IPS-11a (cell line): ENCODE data around the gene DGCR2.
"Not testable (repeated sequence)": the region's sequence is repeated elsewhere in the genome, so short reads cannot be mapped to it uniquely, and the experiment has no call there.

Experiments
- H3K4me3 ChIP-seq: one replicate; pipeline ENCODE4 v1.5.1; 2013; ENCODE audit warnings: low read depth, low read length, control low read depth

The DGCR2 gene

DNA sequence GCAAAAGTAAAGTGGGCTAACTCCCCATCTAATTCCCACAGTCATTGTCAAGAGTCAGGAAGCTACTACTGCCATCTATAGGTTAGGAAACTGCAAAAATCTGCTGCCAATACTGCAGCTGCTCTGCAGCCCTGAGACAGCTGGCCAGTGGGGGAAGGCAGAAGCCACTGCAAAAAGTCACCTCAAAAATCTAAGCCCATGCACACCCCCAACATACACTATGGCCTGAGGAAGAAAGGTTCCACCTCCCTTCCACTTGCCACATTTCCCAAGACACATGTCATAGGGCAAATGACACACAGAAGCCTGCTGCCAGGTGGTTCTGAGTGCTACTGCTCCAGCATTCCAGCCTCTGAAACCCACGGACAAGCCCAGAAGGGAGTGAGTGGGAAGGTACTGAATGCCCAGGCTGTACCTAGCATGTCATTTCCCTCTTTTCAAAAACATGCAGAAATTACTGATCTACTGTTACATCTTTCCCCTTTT, 36.9 kb downstream of the DGCR2 start:
- H3K4me3 ChIP-seq = no peak overlapping the region

DNA sequence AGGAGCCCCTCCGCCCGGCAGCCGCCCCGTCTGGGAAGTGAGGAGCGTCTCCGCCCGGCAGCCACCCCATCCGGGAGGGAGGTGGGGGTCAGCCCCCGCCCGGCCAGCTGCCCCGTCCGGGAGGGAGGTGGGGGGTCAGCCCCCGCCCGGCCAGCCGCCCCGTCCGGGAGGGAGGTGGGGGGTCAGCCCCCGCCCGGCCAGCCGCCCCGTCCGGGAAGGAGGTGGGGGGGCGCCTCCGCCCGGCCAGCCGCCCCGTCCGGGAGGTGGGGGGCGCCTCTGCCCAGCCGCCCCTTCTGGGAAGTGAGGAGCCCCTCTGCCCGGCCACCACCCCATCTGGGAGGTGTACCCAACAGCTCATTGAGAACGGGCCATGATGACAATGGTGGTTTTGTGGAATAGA, 37.6 kb downstream of the DGCR2 start:
- not testable (repeated sequence) for H3K4me3 ChIP-seq

DNA sequence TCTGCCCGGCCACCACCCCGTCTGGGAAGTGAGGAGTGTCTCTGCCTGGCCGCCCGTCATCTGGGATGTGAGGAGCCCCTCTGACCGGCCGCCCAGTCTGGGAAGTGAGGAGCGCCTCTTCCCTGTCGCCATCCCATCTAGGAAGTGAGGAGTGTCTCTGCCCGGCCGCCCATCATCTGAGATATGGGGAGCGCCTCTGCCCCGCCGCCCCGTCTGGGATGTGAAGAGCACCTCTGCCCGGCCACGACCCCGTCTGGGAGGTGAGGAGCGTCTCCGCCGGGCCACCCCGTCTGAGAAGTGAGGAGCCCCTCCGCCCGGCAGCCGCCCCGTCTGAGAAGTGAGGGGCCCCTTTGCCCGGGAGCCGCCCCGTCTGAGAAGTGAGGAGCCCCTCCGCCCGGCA, 38.1 kb downstream of the DGCR2 start:
- not testable (repeated sequence) for H3K4me3 ChIP-seq

DNA sequence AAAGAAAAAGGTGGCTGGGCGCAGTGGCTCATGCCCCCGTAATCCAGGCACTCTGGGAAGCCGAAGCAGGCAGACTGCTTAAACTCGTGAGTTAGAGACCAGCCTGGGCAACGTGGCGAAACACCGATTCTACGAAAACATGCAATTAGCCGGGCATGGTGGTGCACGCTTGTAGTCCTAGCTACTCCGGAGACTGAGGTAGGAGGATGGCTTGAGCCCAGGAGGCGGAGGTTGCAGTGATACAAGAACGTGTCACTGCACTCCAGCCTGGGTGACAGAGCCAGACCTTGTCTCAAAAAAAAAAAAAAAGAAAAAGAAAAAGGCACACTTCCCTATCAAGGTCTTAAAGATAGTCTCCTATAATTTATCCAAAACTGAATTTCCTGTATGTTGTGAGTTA, 39.4 kb downstream of the DGCR2 start:
- no peak overlapping the region for H3K4me3 ChIP-seq

DNA sequence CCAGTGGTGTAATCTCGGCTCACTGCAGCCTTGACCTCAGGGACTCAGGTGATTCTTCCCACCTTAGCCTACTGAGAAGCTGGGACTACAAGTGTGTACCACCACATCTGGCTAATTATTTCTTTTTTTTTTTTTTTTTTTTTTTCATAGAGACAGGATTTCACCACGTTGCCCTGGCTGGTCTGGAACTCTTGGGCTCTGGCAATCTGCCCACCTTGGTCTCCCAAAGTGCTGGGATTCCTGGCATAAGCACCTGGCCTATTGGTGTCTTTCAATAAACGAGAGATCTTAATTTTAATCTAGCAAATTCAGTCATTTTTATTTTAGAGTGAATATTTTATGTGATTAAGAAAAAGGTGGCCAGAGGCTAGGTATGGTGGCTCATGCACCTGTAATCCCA, 40.1 kb downstream of the DGCR2 start:
- H3K4me3 ChIP-seq = no peak overlapping the region

DNA sequence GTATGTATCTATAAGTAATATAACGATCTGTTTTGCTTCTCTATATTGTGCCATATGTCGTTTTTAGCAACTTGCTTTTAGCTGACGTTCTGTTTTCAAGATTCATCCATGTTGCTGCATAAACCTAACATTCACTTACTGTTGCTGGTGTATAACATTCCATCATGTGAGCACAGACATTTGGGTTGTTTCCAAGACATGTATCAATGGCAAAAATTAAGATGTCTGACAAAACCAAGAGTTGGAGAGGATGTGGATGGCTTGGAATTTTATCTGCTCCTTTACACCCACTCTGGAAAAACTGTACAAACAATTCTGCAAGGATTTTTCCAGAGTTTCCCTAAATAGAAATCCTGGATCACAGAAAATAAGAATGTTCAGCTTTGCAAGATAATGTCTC, 40.9 kb downstream of the DGCR2 start:
- no peak overlapping the region for H3K4me3 ChIP-seq

DNA sequence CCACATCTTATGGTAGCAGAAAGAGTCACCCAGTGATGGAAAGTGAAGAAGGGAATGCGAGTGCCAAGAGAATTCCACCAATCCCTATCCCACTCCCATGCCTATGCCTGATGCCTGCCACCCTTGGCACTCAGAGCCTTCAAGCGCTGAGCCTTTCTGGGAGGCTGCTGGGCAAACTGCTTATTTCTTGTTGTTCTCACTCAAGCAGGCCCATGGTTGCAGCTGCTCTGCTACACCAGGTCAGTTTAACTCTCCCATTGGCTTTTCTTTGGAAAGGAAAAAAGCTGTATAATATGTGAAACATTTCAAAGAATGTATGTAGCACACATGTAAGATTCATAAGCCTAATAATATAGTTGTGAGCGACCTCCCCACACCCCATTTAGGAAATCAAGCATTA, 41.4 kb downstream of the DGCR2 start:
- H3K4me3 ChIP-seq = no peak overlapping the region

DNA sequence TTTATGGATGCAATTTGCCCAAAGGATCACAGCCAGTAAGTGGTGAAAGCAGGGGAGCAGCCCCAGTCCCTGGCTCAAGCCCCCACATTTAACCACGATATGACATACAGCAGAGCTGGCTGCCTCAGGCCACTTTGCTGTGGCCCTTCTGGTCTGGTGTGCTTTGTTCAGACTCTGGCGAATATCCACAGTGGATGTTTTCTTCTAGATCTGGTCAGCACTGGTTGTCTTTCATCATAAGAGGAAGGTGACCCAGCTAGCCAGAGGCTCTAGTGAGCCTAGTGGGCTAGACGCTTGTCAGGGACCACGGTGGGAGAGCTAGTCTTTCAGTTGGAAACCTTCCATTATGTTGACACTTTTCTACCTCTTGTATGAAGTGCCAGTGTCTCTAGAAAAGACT, 42.5 kb downstream of the DGCR2 start:
- H3K4me3 ChIP-seq = no peak overlapping the region

DNA sequence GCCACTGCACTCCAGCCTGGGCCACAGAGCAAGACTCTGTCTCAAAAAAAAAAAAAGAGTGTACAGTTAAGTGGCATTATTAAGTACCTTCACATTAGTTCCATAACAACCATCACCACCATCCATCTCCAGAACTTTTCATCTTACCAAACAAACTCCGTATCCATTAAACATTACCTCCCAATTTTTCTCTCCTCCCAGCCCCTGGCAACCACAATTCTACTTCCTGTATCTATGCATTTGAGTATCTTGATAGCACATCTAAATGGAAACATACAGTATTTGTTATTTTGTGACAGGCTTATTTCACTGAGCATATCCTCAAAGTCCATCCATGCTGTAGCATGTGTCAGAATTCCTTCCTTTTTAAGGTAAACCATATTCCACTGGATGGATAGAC, 46.8 kb downstream of the DGCR2 start:
- H3K4me3 ChIP-seq = no peak overlapping the region

DNA sequence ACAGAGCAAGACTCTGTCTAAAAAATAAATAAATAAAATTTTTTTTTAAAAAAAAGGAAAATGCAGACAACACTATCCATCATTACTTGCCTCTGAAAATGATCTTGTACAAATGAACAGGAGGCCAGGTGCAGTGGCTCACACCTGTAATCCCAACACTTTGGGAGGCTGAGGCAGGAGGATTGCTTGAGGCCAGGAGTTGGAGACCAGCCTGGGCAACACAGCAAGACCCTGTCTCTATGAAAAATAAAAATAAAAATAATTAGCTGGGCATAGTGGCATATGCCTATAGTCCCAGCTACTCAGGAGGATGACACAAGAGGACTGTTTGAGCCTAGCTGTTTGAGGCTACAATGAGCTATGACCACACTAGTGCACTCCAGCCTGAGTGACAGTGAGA, 49.4 kb downstream of the DGCR2 start:
- H3K4me3 ChIP-seq = not testable (repeated sequence)

DNA sequence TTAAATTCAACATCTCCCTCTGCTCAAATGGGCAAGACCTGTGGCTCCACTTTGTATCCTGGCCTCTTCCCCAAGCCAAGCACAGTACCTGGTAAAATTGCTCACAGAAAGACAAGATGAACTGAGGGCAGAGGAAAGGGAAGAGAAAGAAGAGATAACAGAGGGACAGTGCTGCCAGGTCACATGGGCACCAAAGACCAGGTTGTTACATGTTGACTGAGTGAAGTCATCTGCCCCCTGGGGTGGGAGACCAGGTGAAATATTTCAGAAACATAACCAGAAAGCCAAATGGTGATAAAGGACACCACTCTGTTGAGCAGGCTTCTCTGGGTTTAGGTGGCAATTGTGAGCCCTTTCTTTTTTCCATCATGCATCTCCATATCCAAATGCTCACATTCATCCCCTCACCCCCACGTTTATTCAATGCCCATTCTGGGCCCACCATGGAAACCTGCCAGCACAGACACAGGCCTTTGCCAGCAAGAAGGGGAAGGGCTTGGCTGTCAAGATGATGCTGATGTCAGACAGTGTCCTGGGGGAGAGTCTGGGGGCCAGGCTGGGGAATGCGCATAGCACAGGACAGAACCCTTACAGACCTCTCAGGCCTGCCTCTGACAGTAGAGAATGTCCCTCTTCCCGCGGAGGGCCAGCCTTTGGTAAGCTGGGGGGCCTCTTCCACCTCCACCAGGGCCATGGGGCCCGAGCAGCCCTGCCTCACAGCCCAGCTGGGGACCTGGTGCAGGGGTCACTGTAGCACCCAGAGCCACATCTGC, 51.6 kb downstream of the DGCR2 start:
- H3K4me3 ChIP-seq = no peak overlapping the region

DNA sequence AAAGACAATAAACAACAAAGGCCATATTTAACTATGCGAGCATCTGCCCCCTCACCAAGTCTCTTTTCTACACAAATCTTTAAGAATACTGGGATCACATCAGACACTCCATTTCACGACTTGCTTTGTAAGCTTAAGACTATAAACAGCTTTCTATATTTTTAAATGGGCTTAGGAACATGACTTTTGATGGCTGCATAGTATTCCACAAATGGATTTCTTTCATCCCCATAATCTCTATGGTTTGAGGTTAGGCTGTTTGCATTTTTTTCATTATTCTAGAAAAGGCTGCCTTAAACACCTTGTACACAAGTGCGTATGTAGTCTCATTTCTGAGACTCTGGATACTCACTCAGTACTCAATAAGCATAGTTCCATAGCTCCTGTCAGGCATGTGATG, 52.8 kb downstream of the DGCR2 start:
- H3K4me3 ChIP-seq = no peak overlapping the region

DNA sequence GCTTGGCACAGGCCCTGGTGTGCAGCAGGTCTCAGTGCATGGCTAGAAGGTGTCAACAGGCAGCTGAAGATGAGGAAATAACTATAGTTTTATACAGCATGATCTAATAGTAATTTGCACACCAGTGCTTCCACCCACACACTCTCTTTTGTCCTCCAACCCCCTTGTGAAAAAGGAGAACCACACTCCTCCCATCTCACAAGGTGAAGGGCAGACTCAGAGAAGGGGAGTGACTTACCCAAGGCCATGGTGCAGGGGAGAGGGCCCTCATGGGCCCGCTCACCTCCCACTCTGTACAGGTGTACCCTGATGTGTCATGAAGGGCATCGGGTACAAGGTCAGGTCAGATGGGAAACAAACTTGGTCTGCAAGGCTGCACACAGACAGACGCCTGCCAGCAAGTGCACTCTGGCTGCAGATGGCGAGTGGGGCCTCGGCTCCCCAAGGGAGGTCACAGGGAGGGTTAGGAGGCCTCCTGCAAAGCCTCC, 53.4 kb downstream of the DGCR2 start:
- H3K4me3 ChIP-seq = no peak overlapping the region

DNA sequence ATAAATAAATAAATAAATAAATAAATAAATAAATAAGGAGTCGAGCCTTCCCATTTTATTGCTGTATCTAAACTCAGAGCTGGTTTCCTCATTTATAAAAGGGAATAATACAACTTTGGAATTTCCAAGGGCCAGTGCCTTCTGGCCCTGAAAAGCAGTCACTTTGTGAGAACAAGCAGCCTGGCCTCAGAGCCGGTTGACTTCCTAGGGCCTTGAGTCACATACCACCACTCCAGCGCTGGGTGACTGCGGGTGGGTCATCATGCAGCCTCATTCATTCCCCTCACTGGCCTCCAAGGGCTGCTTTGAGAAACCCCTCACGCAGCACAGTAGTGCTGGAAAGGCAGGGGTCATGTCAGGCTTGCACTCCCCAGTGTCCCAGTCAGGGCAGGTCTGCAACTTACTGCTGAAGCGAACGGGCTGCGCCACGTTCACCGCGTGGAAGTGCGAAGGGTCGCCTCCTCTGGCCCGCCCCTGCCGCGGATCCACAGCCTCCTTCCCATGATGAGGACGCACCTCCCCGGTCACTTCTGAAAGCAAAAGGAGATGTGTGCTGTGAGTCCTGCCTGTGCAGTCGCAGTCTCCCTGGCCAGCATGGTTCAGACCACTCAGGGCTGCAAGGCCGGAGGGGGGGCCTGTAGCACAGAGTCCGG, 54.4 kb downstream of the DGCR2 start:
- no peak overlapping the region for H3K4me3 ChIP-seq

DNA sequence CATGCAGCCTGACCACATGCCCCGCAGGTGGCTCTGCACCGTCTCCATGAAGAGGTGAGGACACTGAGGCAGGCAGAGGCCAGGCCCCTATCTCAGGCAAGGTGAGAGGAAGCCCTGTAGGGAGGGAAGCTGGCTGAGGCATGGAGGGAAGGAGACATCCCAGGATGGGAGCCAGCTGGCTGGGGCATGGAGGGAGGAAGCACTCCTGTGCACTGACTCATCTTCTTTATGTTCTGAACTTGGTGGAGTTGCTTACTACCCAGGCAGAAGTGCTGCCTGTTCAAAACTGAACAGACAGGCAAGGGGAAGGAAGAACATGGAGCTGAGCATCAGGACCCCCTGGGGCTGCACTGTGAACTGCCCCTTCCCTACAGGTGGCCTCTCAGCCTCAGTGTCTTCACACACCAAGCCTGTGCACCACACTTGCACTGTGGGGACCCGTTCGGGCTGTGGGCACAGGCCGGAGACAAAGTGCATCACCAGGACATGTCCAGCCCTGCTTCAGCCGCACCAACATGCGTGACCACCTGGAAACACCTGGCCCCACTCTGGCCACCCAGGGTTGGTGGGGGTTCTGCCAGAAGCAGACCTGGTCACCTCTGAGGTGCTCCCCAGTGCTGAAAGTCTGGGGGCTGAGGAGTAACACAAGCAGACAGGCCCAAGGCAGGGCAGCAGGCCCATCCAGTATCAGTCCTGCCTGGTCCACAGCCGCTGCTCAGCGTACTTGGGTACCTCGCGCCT, 55.5 kb downstream of the DGCR2 start:
- no peak overlapping the region for H3K4me3 ChIP-seq

DNA sequence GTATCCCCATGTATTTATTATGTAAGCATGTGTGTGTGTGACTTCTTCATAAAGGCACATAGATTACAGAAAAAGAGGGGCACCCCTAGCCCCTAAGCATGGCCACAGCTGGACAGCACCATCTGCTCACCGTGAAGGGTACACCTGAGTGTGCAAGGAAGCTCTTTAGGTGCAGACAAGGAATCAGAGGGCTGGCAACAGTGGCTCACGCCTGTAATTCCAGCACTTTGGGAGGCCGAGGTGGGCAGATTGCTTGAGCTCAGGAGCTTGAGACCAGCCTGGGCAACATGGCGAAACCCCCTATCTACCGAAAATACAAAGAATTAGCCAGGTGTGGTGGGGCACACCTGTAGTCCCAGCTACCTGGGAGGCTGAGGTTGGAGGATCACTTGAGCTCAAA, 56.3 kb downstream of the DGCR2 start:
- H3K4me3 ChIP-seq = no peak overlapping the region

DNA sequence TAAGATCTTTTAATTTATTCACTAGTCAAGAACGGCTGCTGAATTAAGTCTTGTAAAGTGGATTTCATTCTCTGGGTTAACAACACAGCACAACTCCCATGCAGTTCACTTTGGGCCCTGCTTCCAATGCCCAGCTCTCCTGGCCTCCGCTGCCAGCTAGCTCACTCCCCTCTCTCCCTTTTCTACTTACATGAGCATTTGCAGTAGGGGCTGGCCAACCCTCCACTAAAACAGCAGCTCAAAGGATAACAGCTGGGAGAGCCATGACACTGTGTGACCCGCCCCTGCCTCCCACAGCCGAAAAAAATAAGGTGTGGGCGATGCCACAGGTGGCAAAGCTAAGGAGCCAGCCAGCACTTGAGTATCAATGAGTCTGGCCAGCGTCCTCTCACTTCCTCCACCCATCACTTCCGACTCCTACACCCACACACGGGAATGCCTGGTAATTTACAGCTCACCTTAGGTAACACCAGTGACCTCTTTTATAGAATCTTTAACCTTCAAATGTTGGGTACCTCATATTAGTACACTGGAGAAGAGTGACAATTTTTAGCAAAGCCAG, 56.8 kb downstream of the DGCR2 start:
- H3K4me3 ChIP-seq = no peak overlapping the region

DNA sequence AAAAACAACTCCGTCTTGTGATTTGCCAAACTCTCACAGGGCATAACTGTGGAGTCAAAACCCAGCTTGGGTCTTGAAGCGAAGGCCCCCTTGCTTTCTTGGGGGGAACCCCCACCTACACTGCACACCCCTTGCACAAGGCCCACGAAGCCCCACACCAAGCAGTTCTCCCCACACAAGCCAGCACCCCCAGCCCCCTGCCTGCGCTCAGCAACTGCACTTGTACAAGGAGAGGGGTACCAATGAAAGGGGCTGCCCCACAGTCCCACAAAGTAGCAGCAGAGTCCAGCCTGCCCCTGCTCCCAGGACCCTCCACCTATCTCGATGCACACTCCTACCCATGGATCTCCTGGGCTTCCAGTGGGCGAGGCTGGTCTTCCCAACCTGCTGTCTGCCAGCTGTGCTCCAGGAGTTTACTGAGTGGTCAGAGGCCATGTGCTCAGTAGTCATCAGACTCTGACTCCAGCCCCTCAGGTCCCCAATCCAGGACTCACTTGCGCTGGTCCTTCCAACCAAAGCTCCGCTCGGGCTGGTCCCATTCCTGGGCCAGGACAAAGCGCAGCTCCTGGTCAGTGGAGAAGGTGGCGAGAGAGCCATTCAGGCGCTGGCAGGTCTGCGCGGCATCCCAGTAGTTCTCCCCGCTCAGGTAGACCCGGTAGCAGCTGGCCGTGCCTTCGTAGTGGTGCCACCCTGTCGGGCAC, 57.7 kb downstream of the DGCR2 start:
- H3K4me3 ChIP-seq = no peak overlapping the region

DNA sequence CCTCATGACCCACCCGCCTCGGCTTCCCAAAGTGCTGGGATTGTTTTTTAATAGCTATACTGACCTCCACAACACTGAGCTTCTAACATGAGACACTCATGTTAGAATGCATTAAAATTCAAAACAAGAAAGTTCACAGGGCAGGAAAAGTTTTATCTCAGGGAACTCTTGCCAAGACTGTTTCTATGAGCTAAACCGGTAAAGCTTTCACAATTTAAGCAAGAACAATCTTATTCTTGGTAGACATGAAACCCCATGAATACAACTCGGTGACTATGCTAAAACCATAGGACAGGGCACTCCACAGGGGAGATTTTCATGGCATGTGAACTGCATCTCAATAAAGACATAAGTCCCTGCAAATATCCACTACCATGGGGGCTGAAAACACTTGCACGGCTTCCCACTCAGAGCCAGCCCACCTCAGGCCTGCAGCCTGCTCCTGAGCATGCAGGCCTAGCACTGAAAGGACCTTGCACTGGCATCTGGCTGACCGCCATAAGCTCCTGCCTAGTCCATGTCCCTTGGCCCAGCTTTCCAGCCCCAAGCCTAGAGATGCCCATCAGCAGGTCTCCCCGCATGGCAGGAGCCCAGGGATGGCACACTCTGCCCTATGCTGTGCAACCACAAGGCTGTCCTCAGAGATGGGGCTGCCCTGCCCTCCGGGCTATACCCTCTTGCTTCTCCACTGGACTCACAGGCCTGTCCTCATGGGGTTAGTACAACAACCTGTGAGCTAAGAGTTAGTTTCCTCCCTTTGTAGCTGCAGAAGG, 58.4 kb downstream of the DGCR2 start:
- H3K4me3 ChIP-seq = no peak overlapping the region

DNA sequence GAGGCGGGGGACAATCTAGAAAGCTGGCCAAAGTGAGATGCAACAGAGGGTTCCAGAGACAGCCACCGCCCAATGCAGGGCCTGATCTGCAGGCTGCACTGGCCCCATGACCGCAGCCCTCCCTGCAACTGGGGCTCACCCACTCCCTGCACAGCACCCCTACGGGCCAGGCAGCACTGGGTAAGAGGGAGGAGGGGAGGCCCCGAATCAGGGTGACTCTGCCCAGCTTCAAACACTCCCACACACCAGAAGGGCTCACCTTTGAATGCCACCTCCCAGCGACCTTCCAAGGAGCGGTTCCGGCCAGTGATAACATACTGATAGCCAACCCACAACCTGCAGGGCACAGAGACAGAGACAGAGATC, 59.3 kb downstream of the DGCR2 start:
- no peak overlapping the region for H3K4me3 ChIP-seq
